Activated CD4-positive, alpha-beta T cell treated with anti-CD3 and anti-CD28 coated beads, Interleukin-2, amount 10 ng/mL, durations not matched to agents 24 days and 14 days (primary cell): ENCODE measurements around the gene TRIM29. TPM values are rescaled to one million over a fixed set of nuclear protein-coding genes. Genes with fewer than 3 reads are reported as not detected.
A peak's percentile ranks its signal among the peaks of the same experiment; 100 is the strongest.
"Not testable (repeated sequence)": the region's sequence is repeated elsewhere in the genome, so short reads cannot be mapped to it uniquely, and the experiment has no call there.

Source experiments
- DNase-seq: peaks from one replicate; pipeline ENCODE4 v3.0.0; 2022
- H3K27ac Mint-ChIP-seq: one replicate; pipeline ENCODE4 v1.8.0; 2022; ENCODE audit warnings: mild to moderate bottlenecking, mixed read lengths
- H3K27me3 Mint-ChIP-seq: one replicate; pipeline ENCODE4 v1.8.0; 2022; ENCODE audit warnings: mixed read lengths
- H3K36me3 Mint-ChIP-seq: one replicate; pipeline ENCODE4 v1.8.0; 2022; ENCODE audit warnings: low read depth, mild to moderate bottlenecking, mixed read lengths
- H3K4me1 Mint-ChIP-seq: one replicate; pipeline ENCODE4 v1.8.0; 2021; ENCODE audit warnings: mixed read lengths
- H3K4me3 Mint-ChIP-seq: one replicate; pipeline ENCODE4 v1.8.0; 2022; ENCODE audit warnings: mild to moderate bottlenecking, moderate library complexity, mixed read lengths
- H3K9me3 Mint-ChIP-seq: one replicate; pipeline ENCODE4 v1.8.0; 2021; ENCODE audit warnings: mixed read lengths
- intact Hi-C: fragments of 100-400 bp; cut with micrococcal nuclease; formaldehyde crosslinking; loops from one replicate; pipeline ENCODE4 v1.15.1; 2023
- total RNA-seq: library from RNA; stranded (reverse); gene quantifications from 2 replicates; pipeline ENCODE4 v1.2.3, GENCODE V29; 2022

Gene TRIM29
- total RNA-seq, 1 donor from 2014 or later: not detected

- Mint-ChIP-seq H3K4me3 (no peak overlapping the region), H3K27me3 (peaks cover 41% of the 10 kb centered on the region), H3K4me1 (no peaks in the 10 kb centered on the region), H3K27ac (no peak overlapping the region), H3K9me3 (no peaks in the 10 kb centered on the region), H3K36me3 (no peaks in the 10 kb centered on the region)
- DNase-seq: peak; percentile 5
- intact Hi-C loops: no loop called here
Measured at GRCh38 chr11:120153221-120153620, 15.3 kb upstream of the TRIM29 start.

- H3K27ac Mint-ChIP-seq: no peak overlapping the region
- H3K9me3 Mint-ChIP-seq: no peaks in the 10 kb centered on the region
- no peaks in the 10 kb centered on the region for H3K36me3 Mint-ChIP-seq
- intact Hi-C loops: no loop called here
- DNase-seq: no peak
- no peaks in the 10 kb centered on the region for H3K4me1 Mint-ChIP-seq
- no peak overlapping the region for H3K4me3 Mint-ChIP-seq
- H3K27me3 Mint-ChIP-seq: peaks cover 35% of the 10 kb centered on the region
Measured at GRCh38 chr11:120151536-120151935, 13.6 kb upstream of the TRIM29 start.

DNA sequence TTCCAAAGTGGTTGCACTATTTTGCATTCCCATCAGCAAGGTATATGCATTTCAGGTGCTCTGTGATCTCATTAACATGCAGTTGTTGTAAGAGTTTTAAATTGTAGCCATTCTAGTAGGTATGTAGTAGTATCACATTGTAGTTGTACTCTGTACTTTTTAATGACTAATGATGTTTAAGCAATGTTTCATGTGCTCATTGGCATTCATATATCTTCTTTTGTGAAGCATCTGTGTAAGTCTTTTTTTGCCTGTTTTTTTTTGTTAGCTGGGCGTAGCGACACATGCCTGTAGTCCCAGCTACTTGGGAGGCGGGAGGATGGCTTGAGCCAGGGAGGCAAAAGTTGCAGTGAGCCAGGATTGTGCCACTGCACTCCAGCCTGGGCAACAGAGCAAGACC, 11.3 kb upstream of the TRIM29 start:
- Mint-ChIP-seq H3K9me3 (no peaks in the 10 kb centered on the region), H3K4me1 (no peaks in the 10 kb centered on the region), H3K27me3 (peaks cover 28% of the 10 kb centered on the region), H3K4me3 (no peak overlapping the region), H3K36me3 (no peaks in the 10 kb centered on the region), H3K27ac (no peak overlapping the region)
- intact Hi-C loops: no loop called here
- DNase-seq: peak; percentile 8

DNA sequence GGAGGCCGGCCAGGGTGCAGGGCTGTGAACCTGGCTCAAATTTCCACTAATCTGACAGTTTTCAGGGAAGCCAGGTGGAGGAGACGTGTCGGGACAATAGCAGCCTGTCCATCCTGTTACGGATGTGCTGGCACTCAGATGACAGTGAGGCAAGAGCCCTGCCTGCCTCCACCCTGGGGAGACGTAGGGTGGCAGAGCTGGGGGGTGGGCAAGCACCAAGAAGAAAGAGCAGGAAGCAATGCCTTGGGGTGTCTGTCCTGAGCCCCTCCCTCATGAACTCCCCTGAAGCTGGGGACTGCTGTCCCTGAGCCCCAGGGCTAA, 10.0 kb upstream of the TRIM29 start:
- H3K9me3 Mint-ChIP-seq: no peaks in the 10 kb centered on the region
- peaks cover 23% of the 10 kb centered on the region for H3K27me3 Mint-ChIP-seq
- no peaks in the 10 kb centered on the region for H3K4me1 Mint-ChIP-seq
- H3K36me3 Mint-ChIP-seq: no peaks in the 10 kb centered on the region
- intact Hi-C loops: no loop called here
- peak; percentile 34 for DNase-seq
- no peak overlapping the region for H3K27ac Mint-ChIP-seq
- H3K4me3 Mint-ChIP-seq: no peak overlapping the region

DNA sequence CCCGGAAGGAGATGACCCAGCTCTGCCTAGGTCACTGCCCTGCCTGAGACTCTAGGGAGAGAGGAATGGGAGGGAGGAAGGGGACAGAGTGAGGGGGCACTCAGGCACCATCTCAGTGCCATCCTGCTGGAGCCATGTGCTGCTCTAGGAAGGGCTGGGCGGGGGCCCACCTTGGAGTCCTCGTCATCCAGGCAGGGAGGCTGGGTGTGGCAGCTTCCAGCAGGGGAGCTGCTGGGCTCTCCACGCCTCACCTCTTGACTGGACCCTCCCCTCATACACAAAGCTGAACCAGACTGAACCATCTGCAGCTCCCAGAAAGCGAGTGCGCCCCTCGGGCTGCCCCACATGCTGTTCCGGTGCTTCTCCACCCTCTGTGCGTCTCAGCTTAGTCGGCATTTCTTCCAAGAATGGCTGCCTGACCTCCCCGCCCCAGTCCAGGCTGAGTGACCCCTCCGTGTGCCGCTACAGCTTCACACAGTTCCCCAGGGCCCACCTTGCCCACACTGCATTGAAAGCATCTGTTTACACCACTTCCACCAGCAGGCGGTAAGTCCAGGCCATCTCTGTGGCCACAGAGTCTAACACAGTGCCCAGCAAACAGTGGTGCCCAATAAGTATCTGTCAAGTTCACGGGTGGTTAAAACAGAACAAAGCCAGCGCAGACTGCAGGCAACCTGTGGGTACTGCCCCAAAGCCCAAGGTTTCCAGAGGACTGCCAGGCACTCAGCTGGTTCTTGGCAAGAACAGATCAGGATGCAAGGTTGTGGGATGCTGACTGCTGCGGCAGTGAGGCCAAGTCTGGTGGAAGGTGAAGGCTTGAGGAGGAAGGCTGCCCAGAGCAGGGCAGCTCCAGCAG, 9.4 kb upstream of the TRIM29 start:
- Mint-ChIP-seq H3K36me3 (no peaks in the 10 kb centered on the region), H3K9me3 (no peaks in the 10 kb centered on the region), H3K4me1 (no peaks in the 10 kb centered on the region), H3K27me3 (peaks cover 23% of the 10 kb centered on the region), H3K4me3 (no peak overlapping the region), H3K27ac (no peak overlapping the region)
- intact Hi-C loops: no loop called here
- peak; percentile 37 for DNase-seq

GRCh38 chr11:120146413-120147093, 8.6 kb upstream of the TRIM29 start:
- no peaks in the 10 kb centered on the region for H3K36me3 Mint-ChIP-seq
- peak; percentile 21 for DNase-seq
- intact Hi-C loops: no loop called here
- peaks cover 20% of the 10 kb centered on the region for H3K27me3 Mint-ChIP-seq
- H3K4me3 Mint-ChIP-seq: no peak overlapping the region
- H3K4me1 Mint-ChIP-seq: no peaks in the 10 kb centered on the region
- H3K9me3 Mint-ChIP-seq: no peaks in the 10 kb centered on the region
- no peak overlapping the region for H3K27ac Mint-ChIP-seq

DNA sequence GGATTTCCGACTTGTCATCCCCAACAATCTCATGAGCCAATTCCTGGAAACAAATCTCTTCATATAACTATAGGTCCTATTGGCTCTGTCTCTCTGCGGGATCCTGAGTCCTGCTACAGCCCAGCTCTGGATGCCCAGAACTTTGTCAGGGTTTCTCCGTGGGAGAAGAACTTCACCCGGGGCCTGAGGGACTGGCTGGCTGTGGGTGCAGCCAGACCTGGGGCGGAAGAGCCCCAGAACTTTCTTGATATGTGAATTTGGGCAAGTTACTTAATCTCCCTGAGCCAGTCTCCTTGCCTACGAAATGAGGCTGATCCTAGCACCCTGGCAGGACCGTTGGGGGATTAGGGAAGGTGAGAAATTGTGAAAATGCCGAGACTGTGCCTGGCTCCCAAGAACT, 6.6 kb upstream of the TRIM29 start:
- Mint-ChIP-seq H3K27ac (no peak overlapping the region), H3K27me3 (peaks cover 13% of the 10 kb centered on the region), H3K4me1 (no peaks in the 10 kb centered on the region)

DNA sequence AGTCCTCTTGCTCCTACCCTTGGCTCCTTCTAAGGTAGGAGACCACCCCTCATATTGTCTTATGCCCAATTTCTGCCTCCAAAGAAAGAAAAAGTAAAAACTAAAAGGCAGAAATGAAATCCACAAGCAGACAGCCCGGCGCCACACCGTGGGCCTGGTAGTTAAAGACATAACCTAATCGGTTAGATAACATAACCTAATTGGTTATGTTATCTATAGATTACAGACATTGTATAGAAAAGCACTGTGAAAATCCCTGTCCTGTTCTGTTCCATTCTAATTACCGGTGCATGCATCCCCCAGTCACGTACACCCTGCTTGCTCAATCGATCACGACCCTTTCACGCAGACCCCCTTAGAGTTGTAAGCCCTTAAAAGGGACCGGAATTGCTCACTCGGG, 5.6 kb upstream of the TRIM29 start:
- DNase-seq, H3K4me1 Mint-ChIP-seq, H3K27ac Mint-ChIP-seq, H3K4me3 Mint-ChIP-seq, H3K36me3 Mint-ChIP-seq, intact Hi-C loops, H3K9me3 Mint-ChIP-seq: not testable (repeated sequence)
- peaks cover 11% of the 10 kb centered on the region for H3K27me3 Mint-ChIP-seq

More for the DNA sequence above, 6.6 kb upstream of the TRIM29 start:
- intact Hi-C loops: no loop called here
- H3K9me3 Mint-ChIP-seq: no peaks in the 10 kb centered on the region
- H3K4me3 Mint-ChIP-seq: no peak overlapping the region
- no peaks in the 10 kb centered on the region for H3K36me3 Mint-ChIP-seq
- no peak for DNase-seq

DNA sequence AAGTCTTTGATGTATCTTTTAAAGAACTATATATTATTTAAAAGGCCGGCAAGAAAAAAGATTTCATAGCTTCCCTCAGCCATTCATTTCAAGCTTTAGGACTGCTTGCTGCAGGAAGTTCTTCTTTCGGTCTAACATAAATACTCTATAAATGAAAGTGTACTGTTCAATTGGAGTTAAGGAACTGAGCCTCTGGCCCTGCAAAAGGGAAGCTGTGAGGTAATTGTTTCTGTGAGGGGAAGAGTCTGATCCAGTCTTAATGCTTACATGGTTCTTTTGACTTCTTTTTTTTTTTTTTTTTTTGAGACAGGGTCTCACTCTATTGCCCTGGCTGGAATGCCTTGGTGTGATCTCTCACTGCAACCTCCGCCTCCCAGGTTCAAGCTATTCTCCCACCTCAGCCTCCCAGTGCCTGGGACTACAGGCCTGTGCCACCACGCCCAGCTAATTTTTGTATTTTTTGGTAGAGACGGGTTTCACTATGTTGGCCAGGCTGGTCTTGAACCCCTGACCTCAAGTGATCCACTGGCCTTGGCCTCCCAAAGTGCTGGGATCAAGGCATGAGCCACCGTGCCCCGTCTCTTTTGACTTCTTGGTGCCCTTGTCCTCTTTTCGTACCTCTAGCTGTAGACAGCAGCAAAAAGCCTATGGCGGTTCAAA, 4.7 kb upstream of the TRIM29 start:
- Mint-ChIP-seq H3K36me3 (no peaks in the 10 kb centered on the region), H3K27ac (no peak overlapping the region), H3K27me3 (peaks cover 11% of the 10 kb centered on the region), H3K9me3 (no peaks in the 10 kb centered on the region), H3K4me1 (no peaks in the 10 kb centered on the region), H3K4me3 (no peak overlapping the region)
- no peak for DNase-seq
- intact Hi-C loops: no loop called here

DNA sequence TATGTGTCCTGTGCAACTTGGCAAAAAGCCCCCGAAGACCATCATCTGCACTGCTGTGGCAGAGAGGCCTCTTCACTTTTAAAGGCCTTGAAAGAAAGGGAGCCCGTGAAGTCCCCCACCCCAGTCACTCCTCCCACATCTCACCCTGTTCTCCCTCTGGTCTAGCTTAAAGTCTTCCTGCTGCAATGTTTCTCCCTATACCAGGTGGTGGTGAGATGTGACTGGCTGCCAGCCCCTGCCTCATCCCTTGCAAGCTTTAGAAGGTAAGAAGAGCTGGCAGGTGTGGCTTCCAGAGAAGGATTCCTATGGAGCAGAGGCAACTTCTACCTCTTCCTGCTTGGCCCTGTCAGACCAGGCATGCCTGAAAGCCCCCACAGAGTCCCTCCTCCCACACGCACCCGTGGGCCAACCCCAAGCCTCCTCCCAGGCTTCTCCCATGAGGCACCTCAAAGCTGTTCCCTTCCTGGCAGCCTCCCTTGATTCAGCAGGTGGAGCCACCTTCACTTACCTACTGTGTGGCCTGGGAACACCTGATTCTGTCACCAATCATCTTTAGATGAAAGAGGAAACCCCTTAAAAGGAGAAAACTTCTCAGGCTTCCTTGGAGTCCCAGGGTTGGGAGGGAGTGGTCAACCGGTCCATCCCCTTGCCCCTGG, 4.0 kb upstream of the TRIM29 start:
- Mint-ChIP-seq H3K36me3 (no peaks in the 10 kb centered on the region), H3K4me1 (no peaks in the 10 kb centered on the region), H3K4me3 (no peak overlapping the region), H3K9me3 (no peaks in the 10 kb centered on the region), H3K27me3 (peaks cover 11% of the 10 kb centered on the region), H3K27ac (no peak overlapping the region)
- intact Hi-C loops: no loop called here
- DNase-seq: no peak

DNA sequence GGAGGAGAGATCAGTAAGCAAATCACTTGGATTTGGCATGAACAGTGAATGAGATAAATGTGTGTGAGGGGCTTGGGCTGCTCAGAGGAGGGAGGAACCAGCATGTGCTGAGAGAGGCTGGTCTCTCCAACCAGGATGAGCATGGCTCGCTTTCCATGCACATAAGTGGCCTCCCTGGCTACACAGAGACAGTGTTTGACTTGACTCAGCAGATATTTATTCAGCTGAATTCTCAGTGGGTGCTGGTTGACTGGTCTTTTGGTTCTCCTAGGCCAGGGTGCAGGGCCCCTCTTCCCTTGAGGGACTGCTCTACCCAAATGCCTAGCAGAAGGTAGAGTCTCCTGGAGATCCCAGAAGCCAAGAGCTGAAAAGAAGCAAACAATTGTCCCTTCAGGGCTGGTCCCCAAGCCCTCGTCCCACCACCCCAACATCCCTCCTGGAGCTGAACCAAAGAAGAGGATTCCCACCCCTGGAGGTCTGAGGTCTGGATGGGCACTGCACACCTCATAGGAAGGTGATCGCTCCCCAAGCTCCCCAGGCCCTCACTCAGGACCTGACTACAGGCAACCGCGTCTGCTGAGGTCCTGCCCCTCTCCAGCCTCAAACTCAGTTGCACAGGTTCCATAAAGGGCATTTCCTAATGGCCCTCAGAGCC, 3.3 kb upstream of the TRIM29 start:
- Mint-ChIP-seq H3K4me3 (no peak overlapping the region), H3K27me3 (peaks cover 11% of the 10 kb centered on the region), H3K9me3 (no peaks in the 10 kb centered on the region), H3K27ac (no peak overlapping the region), H3K4me1 (no peaks in the 10 kb centered on the region), H3K36me3 (no peaks in the 10 kb centered on the region)
- no peak for DNase-seq
- intact Hi-C loops: no loop called here

DNA sequence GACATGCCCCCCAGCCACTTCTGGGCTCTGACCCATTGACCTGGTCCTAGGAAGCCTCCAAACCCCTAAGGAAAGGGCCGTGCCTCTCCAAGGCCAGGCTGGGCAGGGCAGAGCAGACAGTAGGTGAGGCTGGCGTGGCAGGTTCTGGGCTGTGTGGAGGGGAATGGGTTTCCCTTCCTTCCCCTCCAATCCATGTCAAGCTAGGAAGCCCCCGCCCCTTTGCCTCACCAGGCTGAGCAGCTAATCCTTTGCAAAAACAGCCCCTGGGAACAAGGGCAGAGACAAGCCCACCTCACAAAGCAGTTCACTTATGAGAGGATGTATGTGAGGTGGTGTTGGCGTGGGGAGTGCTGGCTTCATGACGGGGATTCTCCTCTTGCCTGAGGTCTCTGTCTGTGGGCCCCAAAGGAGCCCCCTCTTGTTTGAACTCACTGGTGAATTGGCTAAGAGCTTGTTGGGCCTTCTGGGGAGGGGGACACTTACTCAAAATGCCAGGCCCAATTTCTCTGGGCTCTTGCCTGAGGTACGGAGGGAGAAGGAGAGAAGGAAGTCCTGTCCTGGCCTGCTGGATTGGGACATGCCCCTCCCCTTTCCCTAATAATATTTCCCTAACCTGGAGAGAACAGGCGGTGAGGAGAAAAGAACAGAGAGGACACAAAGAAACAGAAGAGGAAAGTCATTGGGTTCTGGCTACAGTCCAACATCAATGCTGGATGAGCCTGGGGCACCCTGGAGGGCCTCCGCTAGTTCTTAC, 1.6 kb upstream of the TRIM29 start:
- no peak overlapping the region for H3K4me3 Mint-ChIP-seq
- no peak overlapping the region for H3K27ac Mint-ChIP-seq
- H3K9me3 Mint-ChIP-seq: no peaks in the 10 kb centered on the region
- no peaks in the 10 kb centered on the region for H3K36me3 Mint-ChIP-seq
- intact Hi-C loops: no loop called here
- H3K4me1 Mint-ChIP-seq: no peaks in the 10 kb centered on the region
- DNase-seq: no peak
- peaks cover 6% of the 10 kb centered on the region for H3K27me3 Mint-ChIP-seq

- Mint-ChIP-seq H3K36me3 (no peaks in the 10 kb centered on the region), H3K4me3 (no peak overlapping the region), H3K9me3 (no peaks in the 10 kb centered on the region), H3K27me3 (peaks cover 6% of the 10 kb centered on the region), H3K4me1 (no peaks in the 10 kb centered on the region), H3K27ac (no peak overlapping the region)
- no peak for DNase-seq
- intact Hi-C loops: no loop called here
Measured at GRCh38 chr11:120137187-120137610, 714 bp downstream of the TRIM29 start.
